Subcutaneous adipose tissue (tissue), 4 donors: ENCODE measurements around the gene DTNBP1. TPM values are rescaled to one million over a fixed set of nuclear protein-coding genes. Genes with fewer than 3 reads are reported as not detected.

ENCODE experiments used
- CTCF ChIP-seq: fragments of 450-650 bp; IDR thresholded peaks from one replicate; pipeline ENCODE4 v1.5.1; 2016; ENCODE audit warnings: low read depth, mild to moderate bottlenecking, control low read depth, antibody characterized with exemption, moderate library complexity
- total RNA-seq, 4 donors: library from RNA; depleted of rRNA; stranded (reverse); fragments of >200 nt; gene quantifications; one replicate each; pipeline ENCODE4 v1.1.0, GENCODE V29; 2016

The DTNBP1 gene
- 10 to 100 TPM in 3 of 4 donors, 1 to 10 TPM in 1; 7.7 to 15.9 (median 12.5) TPM for total RNA-seq

GRCh38 chr6:15662326-15663129 is at the start of gene DTNBP1:
DTNBP1 (minus strand) TSS chr6:15663028; CDS start chr6:15662869, 159 bp downstream.
- TF ChIP-seq CTCF, result no peak

DNA sequence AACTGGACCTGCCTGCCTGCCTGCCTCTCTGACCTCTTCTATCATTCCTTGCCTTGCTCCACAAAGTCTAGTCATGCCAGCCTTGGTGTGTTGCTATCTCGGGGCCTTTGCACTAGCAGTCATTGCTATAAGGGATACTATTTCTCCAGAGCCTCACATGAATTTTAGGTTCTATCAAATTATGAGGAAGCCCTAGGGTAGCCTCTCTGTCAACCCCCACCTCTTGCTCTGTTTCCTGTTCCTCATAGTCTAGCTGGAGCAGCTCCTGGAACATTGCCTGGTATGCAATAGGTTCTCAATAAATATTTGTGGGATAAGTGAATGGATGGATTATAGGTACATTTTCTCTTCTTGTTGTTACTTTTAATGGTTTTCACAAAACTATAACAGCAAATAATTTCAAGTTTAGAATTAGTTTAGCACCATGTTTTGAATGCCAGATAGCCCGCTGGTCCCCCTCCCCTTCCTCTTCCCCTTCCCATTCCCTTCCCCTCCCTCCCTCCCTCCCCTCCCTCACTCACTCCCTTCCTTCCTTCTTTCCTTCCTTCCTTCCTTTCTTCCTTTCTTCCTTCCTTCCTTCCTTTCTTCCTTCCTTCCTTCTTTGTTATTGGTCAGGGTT is 46.9 kb upstream of the DTNBP1 start:
- TF ChIP-seq CTCF, result no peak

GRCh38 chr6:15708231-15708630 is 45.4 kb upstream of the DTNBP1 start:
- no peak for TF ChIP-seq CTCF

- no peak for TF ChIP-seq CTCF
These were observed 43.2 kb upstream of the DTNBP1 start for GRCh38 chr6:15705981-15706380.

DNA sequence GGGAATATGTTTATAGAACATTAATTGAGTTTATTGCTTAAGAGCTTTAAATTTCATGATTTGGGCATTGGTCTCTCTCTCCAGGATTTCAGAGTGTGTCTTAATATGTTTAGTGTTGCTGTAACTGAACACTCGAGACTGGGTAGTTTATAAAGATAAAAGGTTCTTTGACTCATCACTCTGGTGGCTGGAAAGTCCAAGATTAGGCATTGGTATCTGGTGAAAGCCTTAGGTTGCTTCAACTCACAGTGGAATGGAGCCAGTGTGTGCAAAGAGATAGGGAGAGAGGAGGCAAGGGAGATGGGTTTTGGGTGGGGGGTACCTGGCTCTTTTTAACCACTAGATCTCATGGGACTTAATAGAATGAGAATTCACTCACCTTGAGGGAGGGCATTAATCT is 35.6 kb upstream of the DTNBP1 start:
- no peak for TF ChIP-seq CTCF

GRCh38 chr6:15697895-15698294 is 35.1 kb upstream of the DTNBP1 start:
- no peak for TF ChIP-seq CTCF

- no peak for TF ChIP-seq CTCF
These were observed 28.5 kb upstream of the DTNBP1 start for GRCh38 chr6:15691250-15691869.
